WERI-Rb-1 (cell line): ENCODE measurements around the gene MYRF.

Experiments
- DNase-seq: peaks from one replicate; pipeline ENCODE4 v3.0.0-alpha.2; 2020
- H3K27ac ChIP-seq: fragments of 250-450 bp; sonication (Bioruptor Pico); 2 replicates; pipeline ENCODE4 v1.5.1; 2020; ENCODE audit warnings: mild to moderate bottlenecking, moderate library complexity
- H3K27me3 ChIP-seq: fragments of 250-450 bp; sonication (Bioruptor Pico); 2 replicates; pipeline ENCODE4 v1.5.1; 2021; ENCODE audit warnings: mild to moderate bottlenecking, low read depth, moderate library complexity; ENCODE audit not compliant: insufficient read depth, severe bottlenecking
- H3K36me3 ChIP-seq: fragments of 250-450 bp; sonication (Bioruptor Pico); 2 replicates; pipeline ENCODE4 v1.5.1; 2020; ENCODE audit warnings: mild to moderate bottlenecking, moderate library complexity
- H3K4me3 ChIP-seq: 2 replicates; pipeline ENCODE4 v1.5.1; 2011; ENCODE audit warnings: low read depth, mild to moderate bottlenecking, control low read depth, low read length
- H3K9me3 ChIP-seq: fragments of 250-450 bp; sonication (Bioruptor Pico); 2 replicates; pipeline ENCODE4 v1.5.1; 2021; ENCODE audit warnings: mild to moderate bottlenecking, moderate library complexity; ENCODE audit not compliant: severe bottlenecking
- CTCF ChIP-seq: IDR thresholded peaks from 2 replicates; pipeline ENCODE4 v1.5.1; 2011; ENCODE audit warnings: low read depth, mild to moderate bottlenecking, control low read depth, inconsistent platforms, low read length

MYRF gene

GRCh38 chr11:61712846-61713245 lies 39.6 kb upstream of the MYRF start:
- H3K4me3 ChIP-seq, result no peak overlapping the region

GRCh38 chr11:61713464-61713863 lies 39.0 kb upstream of the MYRF start:
- H3K27me3 ChIP-seq, result no peaks in the 10 kb centered on the region
- no peak overlapping the region for H3K4me3 ChIP-seq
- no peak for DNase-seq
- H3K27ac ChIP-seq, result no peak overlapping the region
- H3K9me3 ChIP-seq, result no peaks in the 10 kb centered on the region
- no peaks in the 10 kb centered on the region for H3K36me3 ChIP-seq
- no peak for TF ChIP-seq CTCF

More at GRCh38 chr11:61712846-61713245, 39.6 kb upstream of the MYRF start:
- Histone ChIP-seq H3K27ac (no peak overlapping the region), H3K36me3 (no peaks in the 10 kb centered on the region), H3K27me3 (no peaks in the 10 kb centered on the region), H3K9me3 (no peaks in the 10 kb centered on the region)
- no peak for DNase-seq
- TF ChIP-seq CTCF, result no peak

GRCh38 chr11:61713906-61714305 lies 38.5 kb upstream of the MYRF start:
- H3K36me3 ChIP-seq, result no peaks in the 10 kb centered on the region
- no peak overlapping the region for H3K27ac ChIP-seq
- no peak for TF ChIP-seq CTCF
- H3K27me3 ChIP-seq, result no peaks in the 10 kb centered on the region
- no peaks in the 10 kb centered on the region for H3K9me3 ChIP-seq
- H3K4me3 ChIP-seq, result no peak overlapping the region
- DNase-seq, result no peak

GRCh38 chr11:61714316-61714715 lies 38.1 kb upstream of the MYRF start:
- no peak for TF ChIP-seq CTCF
- DNase-seq, result no peak

GRCh38 chr11:61714916-61715315 lies 37.5 kb upstream of the MYRF start:
- no peaks in the 10 kb centered on the region for H3K9me3 ChIP-seq
- no peak overlapping the region for H3K27ac ChIP-seq
- DNase-seq, result no peak
- H3K4me3 ChIP-seq, result no peak overlapping the region
- no peaks in the 10 kb centered on the region for H3K36me3 ChIP-seq
- no peaks in the 10 kb centered on the region for H3K27me3 ChIP-seq
- TF ChIP-seq CTCF, result no peak

More at GRCh38 chr11:61714316-61714715, 38.1 kb upstream of the MYRF start:
- Histone ChIP-seq H3K36me3 (no peaks in the 10 kb centered on the region), H3K27ac (no peak overlapping the region), H3K4me3 (no peak overlapping the region), H3K9me3 (no peaks in the 10 kb centered on the region), H3K27me3 (no peaks in the 10 kb centered on the region)

- H3K9me3 ChIP-seq, result no peaks in the 10 kb centered on the region
- H3K4me3 ChIP-seq, result no peak overlapping the region
- no peak for DNase-seq
- no peak overlapping the region for H3K27ac ChIP-seq
- no peaks in the 10 kb centered on the region for H3K27me3 ChIP-seq
- TF ChIP-seq CTCF, result no peak
- H3K36me3 ChIP-seq, result no peaks in the 10 kb centered on the region
These were observed 36.6 kb upstream of the MYRF start for GRCh38 chr11:61715867-61716266.
